ENCODE data around the gene MYL12A.
"Not testable (repeated sequence)": the region's sequence is repeated elsewhere in the genome, so short reads cannot be mapped to it uniquely, and the experiment has no call there.

The MYL12A gene

GRCh38 chr18:3247240-3248061 lies at the start of gene MYL12A:
TSS of gene MYL12A (plus strand) at chr18:3247801. CDS start at chr18:3253248, 5,447 bp downstream.
- DNase-seq, result peak; percentile 92 to 97

GRCh38 chr18:3198260-3198860 lies 49.2 kb upstream of the MYL12A start:
- not testable (repeated sequence) for DNase-seq

- no peak for DNase-seq
Observed at GRCh38 chr18:3199942-3200645, 47.5 kb upstream of the MYL12A start.

GRCh38 chr18:3205239-3205638 lies 42.4 kb upstream of the MYL12A start:
- no peak for DNase-seq

GRCh38 chr18:3207565-3207964 lies 40.0 kb upstream of the MYL12A start:
- DNase-seq, result peak in 1 of 2 experiments; percentile 0

GRCh38 chr18:3209859-3210569 lies 37.6 kb upstream of the MYL12A start:
- DNase-seq, result peak in 1 of 2 experiments; percentile 0

- peak in 1 of 2 experiments; percentile 4 for DNase-seq
Observed at GRCh38 chr18:3211236-3211992, 36.2 kb upstream of the MYL12A start.

- DNase-seq, result no peak
Observed at GRCh38 chr18:3212657-3213056, 34.9 kb upstream of the MYL12A start.

- DNase-seq, result no peak
Observed at GRCh38 chr18:3213300-3214059, 34.1 kb upstream of the MYL12A start.

GRCh38 chr18:3214855-3215637 lies 32.6 kb upstream of the MYL12A start:
- no peak for DNase-seq

GRCh38 chr18:3216987-3217386 lies 30.6 kb upstream of the MYL12A start:
- DNase-seq, result no peak

GRCh38 chr18:3217948-3218647 lies 29.5 kb upstream of the MYL12A start:
- no peak for DNase-seq

GRCh38 chr18:3218819-3219218 lies 28.8 kb upstream of the MYL12A start:
- DNase-seq, result no peak

GRCh38 chr18:3219241-3219630 lies 28.4 kb upstream of the MYL12A start:
- DNase-seq, result no peak

- DNase-seq, result no peak
Observed at GRCh38 chr18:3219631-3220335, 27.8 kb upstream of the MYL12A start, which contains the start of gene MYOM1. TSS of gene MYOM1 (minus strand) at chr18:3219968. CDS start at chr18:3215223, 4,745 bp downstream.

GRCh38 chr18:3220868-3221267 lies 26.7 kb upstream of the MYL12A start:
- not testable (repeated sequence) for DNase-seq

GRCh38 chr18:3221496-3221895 lies 26.1 kb upstream of the MYL12A start:
- DNase-seq, result no peak

GRCh38 chr18:3223356-3223755 lies 24.2 kb upstream of the MYL12A start:
- DNase-seq, result no peak

GRCh38 chr18:3224223-3224622 lies 23.4 kb upstream of the MYL12A start:
- DNase-seq, result no peak

Data from SHP77 (cell line).